Measurements from ENCODE around the gene TPPP2.

TPPP2 gene

GRCh38 chr14:21017528-21018245, 12.3 kb upstream of the TPPP2 start:
- no peak overlapping the region for H3K9ac ChIP-seq (ENCODE audit: low read depth, low read length)
- no peak overlapping the region for H3K4me3 ChIP-seq (ENCODE audit: low read depth, low read length)
- H3K27me3 ChIP-seq (ENCODE audit: control insufficient read depth, insufficient read depth, low read length): peaks cover 11% of the 10 kb centered on the region
- H3K36me3 ChIP-seq (ENCODE audit: control insufficient read depth, insufficient read depth, low read length): 0 out of 2 replicates have a peak, but pooled peaks cover 4% of the 10 kb centered on the region
- no peak overlapping the region for H3K27ac ChIP-seq (ENCODE audit: low read depth, low read length)
- H3K9me3 ChIP-seq (ENCODE audit: control insufficient read depth, insufficient read depth, low read length): no peaks in the 10 kb centered on the region
- peaks cover 7% of the 10 kb centered on the region for H3K4me1 ChIP-seq (ENCODE audit: control insufficient read depth, insufficient read depth, low read length)

DNA sequence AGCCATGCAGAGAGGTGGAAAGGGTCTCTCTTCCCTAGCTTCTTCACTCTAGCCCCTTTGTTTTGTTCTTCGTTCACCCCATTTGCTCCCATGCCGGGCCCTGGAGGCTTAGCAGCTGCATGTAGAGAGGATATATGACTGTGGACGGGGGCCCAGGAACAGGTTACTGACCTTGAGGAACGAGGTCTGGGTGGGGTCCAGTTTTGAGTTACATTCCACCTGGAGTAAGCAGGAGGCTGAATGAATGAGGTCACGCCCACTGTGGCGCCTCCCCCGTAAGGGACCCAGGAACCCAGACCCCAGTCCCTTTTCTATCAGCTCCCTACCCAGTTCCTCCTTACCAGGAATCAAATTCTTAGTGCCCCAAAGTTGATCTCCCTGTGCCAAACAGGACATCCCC, 11.7 kb upstream of the TPPP2 start:
- Histone ChIP-seq H3K4me3 (ENCODE audit: low read depth, low read length) (no peak overlapping the region), H3K9ac (ENCODE audit: low read depth, low read length) (no peak overlapping the region), H3K27me3 (ENCODE audit: control insufficient read depth, insufficient read depth, low read length) (peaks cover 17% of the 10 kb centered on the region), H3K27ac (ENCODE audit: low read depth, low read length) (no peak overlapping the region), H3K4me1 (ENCODE audit: control insufficient read depth, insufficient read depth, low read length) (peaks cover 7% of the 10 kb centered on the region), H3K36me3 (ENCODE audit: control insufficient read depth, insufficient read depth, low read length) (0 out of 2 replicates have a peak, but pooled peaks cover 4% of the 10 kb centered on the region), H3K9me3 (ENCODE audit: control insufficient read depth, insufficient read depth, low read length) (no peaks in the 10 kb centered on the region)

DNA sequence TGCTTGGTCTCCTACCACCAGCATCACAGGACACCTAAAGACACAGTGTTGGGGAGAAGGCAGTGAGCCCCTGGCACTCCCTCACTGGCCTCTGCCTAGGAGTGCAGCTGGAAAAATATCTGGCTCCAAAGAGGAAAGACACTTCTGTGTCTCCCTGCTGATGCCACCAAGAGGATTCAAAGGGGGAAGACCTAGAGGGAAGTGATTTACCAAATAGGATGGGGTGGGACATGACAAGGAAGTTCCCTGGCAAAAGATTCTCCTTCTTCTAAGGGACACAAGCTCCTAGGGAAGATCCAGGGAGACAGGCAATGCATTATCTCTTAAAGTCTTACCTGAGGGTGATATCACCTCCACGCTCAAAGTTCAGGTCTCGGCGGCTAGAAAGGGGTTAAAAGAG, 11.2 kb upstream of the TPPP2 start:
- Histone ChIP-seq H3K36me3 (ENCODE audit: control insufficient read depth, insufficient read depth, low read length) (0 out of 2 replicates have a peak, but pooled peaks cover 4% of the 10 kb centered on the region), H3K9me3 (ENCODE audit: control insufficient read depth, insufficient read depth, low read length) (no peaks in the 10 kb centered on the region), H3K4me3 (ENCODE audit: low read depth, low read length) (no peak overlapping the region), H3K27me3 (ENCODE audit: control insufficient read depth, insufficient read depth, low read length) (peaks cover 22% of the 10 kb centered on the region), H3K4me1 (ENCODE audit: control insufficient read depth, insufficient read depth, low read length) (peaks cover 7% of the 10 kb centered on the region), H3K9ac (ENCODE audit: low read depth, low read length) (no peak overlapping the region), H3K27ac (ENCODE audit: low read depth, low read length) (no peak overlapping the region)

DNA sequence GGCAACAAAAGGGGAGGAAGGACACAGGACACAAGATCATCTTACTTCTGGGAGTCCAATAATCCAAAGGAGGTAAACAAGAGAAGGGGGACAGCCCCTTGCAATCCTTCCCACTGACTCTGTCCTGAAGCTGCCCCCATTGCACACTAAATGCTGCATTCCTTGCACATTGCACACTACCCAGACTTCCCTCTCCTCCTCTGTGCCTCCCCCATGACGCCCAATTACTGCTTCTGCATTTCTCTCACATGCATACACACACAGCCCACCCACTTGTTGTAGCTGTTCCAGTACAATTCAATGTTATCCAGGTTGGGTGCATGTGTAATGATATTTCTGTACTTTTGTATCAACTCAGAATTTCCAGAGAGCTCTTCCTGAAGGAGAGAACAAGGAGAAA, 10.7 kb upstream of the TPPP2 start:
- Histone ChIP-seq H3K4me3 (ENCODE audit: low read depth, low read length) (no peak overlapping the region), H3K27me3 (ENCODE audit: control insufficient read depth, insufficient read depth, low read length) (peaks cover 28% of the 10 kb centered on the region), H3K36me3 (ENCODE audit: control insufficient read depth, insufficient read depth, low read length) (0 out of 2 replicates have a peak, but pooled peaks cover 4% of the 10 kb centered on the region), H3K9me3 (ENCODE audit: control insufficient read depth, insufficient read depth, low read length) (no peaks in the 10 kb centered on the region), H3K27ac (ENCODE audit: low read depth, low read length) (no peak overlapping the region), H3K4me1 (ENCODE audit: control insufficient read depth, insufficient read depth, low read length) (peaks cover 7% of the 10 kb centered on the region), H3K9ac (ENCODE audit: low read depth, low read length) (no peak overlapping the region)

- 0 out of 2 replicates have a peak, but pooled peaks cover 4% of the 10 kb centered on the region for H3K36me3 ChIP-seq (ENCODE audit: control insufficient read depth, insufficient read depth, low read length)
- H3K27ac ChIP-seq (ENCODE audit: low read depth, low read length): no peak overlapping the region
- H3K4me3 ChIP-seq (ENCODE audit: low read depth, low read length): no peak overlapping the region
- H3K4me1 ChIP-seq (ENCODE audit: control insufficient read depth, insufficient read depth, low read length): peaks cover 2% of the 10 kb centered on the region; the same call in 1 of the 2 replicates
- H3K9ac ChIP-seq (ENCODE audit: low read depth, low read length): no peak overlapping the region
- no peaks in the 10 kb centered on the region for H3K9me3 ChIP-seq (ENCODE audit: control insufficient read depth, insufficient read depth, low read length)
- peaks cover 32% of the 10 kb centered on the region for H3K27me3 ChIP-seq (ENCODE audit: control insufficient read depth, insufficient read depth, low read length)
Observed at GRCh38 chr14:21020977-21021545, 9.0 kb upstream of the TPPP2 start.

GRCh38 chr14:21022686-21023085, 7.3 kb upstream of the TPPP2 start:
- Histone ChIP-seq H3K4me1 (ENCODE audit: control insufficient read depth, insufficient read depth, low read length) (peaks cover 14% of the 10 kb centered on the region), H3K27ac (ENCODE audit: low read depth, low read length) (no peak overlapping the region), H3K9me3 (ENCODE audit: control insufficient read depth, insufficient read depth, low read length) (no peaks in the 10 kb centered on the region), H3K9ac (ENCODE audit: low read depth, low read length) (no peak overlapping the region), H3K36me3 (ENCODE audit: control insufficient read depth, insufficient read depth, low read length) (0 out of 2 replicates have a peak, but pooled peaks cover 3% of the 10 kb centered on the region), H3K4me3 (ENCODE audit: low read depth, low read length) (no peak overlapping the region), H3K27me3 (ENCODE audit: control insufficient read depth, insufficient read depth, low read length) (peaks cover 42% of the 10 kb centered on the region)

DNA sequence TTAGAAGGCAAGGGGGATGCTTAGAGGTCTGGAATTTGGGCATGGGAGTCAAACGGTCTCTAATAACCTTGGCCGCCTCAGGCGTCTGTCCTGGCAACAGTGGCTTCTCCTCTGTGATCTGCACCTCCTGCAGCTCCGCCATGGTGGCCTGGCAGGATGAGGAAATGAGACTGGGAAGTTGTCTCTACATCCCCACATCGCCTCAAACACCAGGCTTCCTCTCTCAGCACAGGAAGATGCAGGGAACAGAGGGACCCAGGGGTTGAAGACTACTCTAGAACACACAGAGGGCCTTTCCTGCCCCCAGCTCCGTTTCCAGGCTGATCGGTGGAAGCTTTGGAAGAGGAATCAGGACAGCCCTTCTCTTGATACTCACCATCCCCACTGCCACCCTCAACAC, 6.8 kb upstream of the TPPP2 start:
- Histone ChIP-seq H3K9ac (ENCODE audit: low read depth, low read length) (no peak overlapping the region), H3K4me3 (ENCODE audit: low read depth, low read length) (no peak overlapping the region), H3K27ac (ENCODE audit: low read depth, low read length) (no peak overlapping the region), H3K9me3 (ENCODE audit: control insufficient read depth, insufficient read depth, low read length) (no peaks in the 10 kb centered on the region), H3K4me1 (ENCODE audit: control insufficient read depth, insufficient read depth, low read length) (peaks cover 14% of the 10 kb centered on the region), H3K27me3 (ENCODE audit: control insufficient read depth, insufficient read depth, low read length) (peaks cover 42% of the 10 kb centered on the region), H3K36me3 (ENCODE audit: control insufficient read depth, insufficient read depth, low read length) (no peaks in the 10 kb centered on the region)

- peaks cover 14% of the 10 kb centered on the region for H3K4me1 ChIP-seq (ENCODE audit: control insufficient read depth, insufficient read depth, low read length)
- H3K27ac ChIP-seq (ENCODE audit: low read depth, low read length): no peak overlapping the region
- H3K9me3 ChIP-seq (ENCODE audit: control insufficient read depth, insufficient read depth, low read length): no peaks in the 10 kb centered on the region
- no peak overlapping the region; the same call in 1 of the 2 replicates for H3K9ac ChIP-seq (ENCODE audit: low read depth, low read length)
- H3K36me3 ChIP-seq (ENCODE audit: control insufficient read depth, insufficient read depth, low read length): no peaks in the 10 kb centered on the region
- H3K4me3 ChIP-seq (ENCODE audit: low read depth, low read length): peak overlapping the region; percentile 92
- H3K27me3 ChIP-seq (ENCODE audit: control insufficient read depth, insufficient read depth, low read length): peaks cover 42% of the 10 kb centered on the region
Observed at GRCh38 chr14:21023817-21024584, 6.0 kb upstream of the TPPP2 start.

DNA sequence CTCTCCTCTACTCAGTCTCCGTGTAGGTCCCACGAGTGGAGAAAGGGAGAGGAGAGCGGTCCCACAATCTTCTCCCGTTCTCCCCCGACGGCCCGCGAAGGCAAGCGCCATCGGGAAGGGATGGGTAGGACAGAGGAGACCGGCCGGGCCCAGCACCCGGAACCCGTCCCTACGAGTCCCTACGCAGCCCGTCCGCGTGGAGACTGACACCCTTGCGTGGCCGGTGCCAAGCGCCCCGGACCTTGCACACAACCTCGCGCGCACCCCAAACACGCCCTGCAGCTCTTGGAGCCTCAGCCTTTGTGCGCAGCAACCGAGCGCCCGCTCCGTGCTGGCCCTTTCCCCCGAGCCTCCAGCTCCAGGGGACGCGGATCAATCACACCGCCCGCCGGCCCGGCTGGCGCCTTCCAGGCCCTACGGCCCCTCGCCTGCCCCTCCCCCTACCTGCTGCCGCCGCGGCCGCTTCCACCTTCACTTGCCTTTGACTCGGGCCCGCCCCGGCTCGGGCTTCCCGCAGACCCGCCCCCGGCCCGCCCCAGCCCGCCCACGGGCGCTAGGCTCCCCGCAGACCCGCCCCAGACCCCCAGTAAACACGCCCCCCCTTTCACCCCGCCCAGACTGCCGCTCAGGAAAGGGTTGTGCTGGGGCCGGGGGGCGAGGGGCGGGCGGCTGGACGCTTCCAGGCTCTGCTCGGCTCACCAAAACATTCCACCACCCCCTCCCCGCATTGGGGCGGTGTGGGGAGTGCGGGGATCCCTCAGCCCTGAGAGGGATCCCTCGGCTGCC, 5.2 kb upstream of the TPPP2 start, which contains the start of gene NDRG2:
Gene NDRG2 (minus strand): TSS at position 477 of the 786 bp plus-strand sequence. CDS start 1,746 bp downstream, outside the sequence.
- Histone ChIP-seq H3K4me1 (ENCODE audit: control insufficient read depth, insufficient read depth, low read length) (peaks cover 14% of the 10 kb centered on the region), H3K9me3 (ENCODE audit: control insufficient read depth, insufficient read depth, low read length) (no peaks in the 10 kb centered on the region), H3K27me3 (ENCODE audit: control insufficient read depth, insufficient read depth, low read length) (peaks cover 42% of the 10 kb centered on the region), H3K9ac (ENCODE audit: low read depth, low read length) (peak within 1 kb of the TSS; percentile 60; the same call in 1 of the 2 replicates), H3K27ac (ENCODE audit: low read depth, low read length) (peak within 1 kb of the TSS; percentile 86), H3K4me3 (ENCODE audit: low read depth, low read length) (peak within 1 kb of the TSS; percentile 92), H3K36me3 (ENCODE audit: control insufficient read depth, insufficient read depth, low read length) (no peaks in the 10 kb centered on the region)

Measured in HUES48 (cell line).